ENCODE results near the gene RBM44. TPM values are rescaled to one million over a fixed set of nuclear protein-coding genes. Genes with fewer than 3 reads are reported as not detected.

Gene RBM44
- polyA plus RNA-seq, 1 experiment: 0.05 TPM

GRCh38 chr2:237889016-237889415, 90.4 kb downstream of the RBM44 start:
- no peak for TF ChIP-seq CTCF (IDR thresholded peaks at IDR 0.05; ENCODE audit: insufficient read depth, low read depth, low read length)

GRCh38 chr2:237889811-237890210, 91.2 kb downstream of the RBM44 start:
- no peak overlapping the region for H3K4me3 ChIP-seq (ENCODE audit: low read depth, low read length)
- CTCF ChIA-PET: interaction anchor here (1.0 to 2.4 kb wide), 3 partner anchors 13 to 377 kb away, joined by 3 to 4 read pairs (median 3); no protein-coding TSS in a partner anchor

More at GRCh38 chr2:237889016-237889415, 90.4 kb downstream of the RBM44 start:
- Histone ChIP-seq H3K27me3 (ENCODE audit: control insufficient read depth, insufficient read depth, low read length) (no peaks in the 10 kb centered on the region), H3K4me3 (ENCODE audit: low read depth, low read length) (no peak overlapping the region), H3K36me3 (ENCODE audit: control insufficient read depth, insufficient read depth, low read length) (no peaks in the 10 kb centered on the region)
- POLR2A ChIA-PET: no interaction called here
- CTCF ChIA-PET: interaction anchor here (1.0 to 2.4 kb wide), 3 partner anchors 14 to 376 kb away, joined by 3 to 4 read pairs (median 3); no protein-coding TSS in a partner anchor
- no peak for DNase-seq (ENCODE audit: low read depth)

More at GRCh38 chr2:237889811-237890210, 91.2 kb downstream of the RBM44 start:
- TF ChIP-seq CTCF (IDR thresholded peaks at IDR 0.05; ENCODE audit: insufficient read depth, low read depth, low read length): no peak
- Histone ChIP-seq H3K27me3 (ENCODE audit: control insufficient read depth, insufficient read depth, low read length) (no peaks in the 10 kb centered on the region), H3K36me3 (ENCODE audit: control insufficient read depth, insufficient read depth, low read length) (no peaks in the 10 kb centered on the region)
- no peak for DNase-seq (ENCODE audit: low read depth)
- POLR2A ChIA-PET: no interaction called here

Small RNA genes lying within 50 kb of the gene (small RNA-seq; reads per million reads assigned to genes)
- not detected for gene RF00157 (ENCODE audit: insufficient read length, low read depth, low replicate concordance)

Other genes with a start within 250 kb of the RBM44 start
- gene PRLH, start 232.2 kb upstream of the RBM44 start, polyA plus RNA-seq (2011; rRNA removed): not detected in 2 replicates
- 0.25 and 0.51 TPM in 2 replicates for gene RAB17, start 208.0 kb upstream of the RBM44 start, polyA plus RNA-seq (2011; rRNA removed)
- 50.4 and 58.5 TPM in 2 replicates for gene LRRFIP1, start 171.2 kb upstream of the RBM44 start, polyA plus RNA-seq (2011; rRNA removed)
- 5.7 and 10.8 TPM in 2 replicates for gene RAMP1, start 60.8 kb downstream of the RBM44 start, polyA plus RNA-seq (2011; rRNA removed)
- gene UBE2F, start 168.2 kb downstream of the RBM44 start, polyA plus RNA-seq (2011; rRNA removed): 47.9 and 67.4 TPM in 2 replicates

Data from BJ (cell line).